AG20443 (cell line): ENCODE data around the gene PDGFRB.

Experiments used
- DNase-seq: peaks from one replicate; pipeline ENCODE4 v3.0.0; 2012; ENCODE audit warnings: low spot score, mixed read lengths

PDGFRB gene

GRCh38 chr5:150155258-150156026, at the start of gene PDGFRB:
Gene PDGFRB (minus strand): TSS chr5:150155845. CDS start chr5:150137047, 18,798 bp downstream.
- DNase-seq, result peak; percentile 92

- DNase-seq, result no peak
Observed at GRCh38 chr5:150204590-150204960, 48.9 kb upstream of the PDGFRB start.

DNA sequence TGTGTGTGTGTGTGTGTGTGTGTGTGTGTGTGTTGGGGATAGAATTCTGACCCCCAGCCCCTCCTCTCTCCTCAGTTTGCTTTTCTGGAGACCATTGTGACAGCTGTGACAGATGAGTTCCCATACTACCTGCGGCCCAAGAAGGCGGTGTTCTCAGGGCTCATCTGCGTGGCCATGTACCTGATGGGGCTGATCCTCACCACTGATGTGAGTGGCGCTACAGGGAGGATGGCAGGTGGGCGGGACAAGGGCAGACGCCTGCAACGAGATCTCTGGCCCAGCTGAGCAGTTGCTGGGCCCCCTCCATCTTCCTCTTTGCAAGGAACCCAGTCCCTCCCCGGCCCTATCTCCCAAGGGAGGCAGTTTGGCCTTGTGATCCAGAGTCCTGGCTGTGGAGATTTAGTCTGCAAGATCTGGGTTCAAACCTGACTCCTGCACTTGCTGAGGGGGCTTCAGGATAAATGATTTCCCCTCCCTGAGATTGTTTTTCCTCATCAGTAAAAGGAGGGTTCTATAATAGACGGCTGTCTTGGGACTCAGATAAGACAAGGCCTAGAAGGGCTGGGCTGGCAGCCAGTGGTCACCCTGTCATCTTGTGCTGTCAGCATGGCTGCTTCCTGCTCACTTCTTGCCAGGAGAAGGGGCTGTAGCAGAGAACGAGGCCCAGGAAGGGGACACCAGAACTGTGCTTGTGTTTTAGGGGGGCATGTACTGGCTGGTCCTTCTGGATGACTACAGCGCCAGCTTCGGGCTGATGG, 48.4 kb upstream of the PDGFRB start:
- DNase-seq, result no peak

GRCh38 chr5:150202501-150202900, 46.9 kb upstream of the PDGFRB start:
- DNase-seq, result no peak

DNA sequence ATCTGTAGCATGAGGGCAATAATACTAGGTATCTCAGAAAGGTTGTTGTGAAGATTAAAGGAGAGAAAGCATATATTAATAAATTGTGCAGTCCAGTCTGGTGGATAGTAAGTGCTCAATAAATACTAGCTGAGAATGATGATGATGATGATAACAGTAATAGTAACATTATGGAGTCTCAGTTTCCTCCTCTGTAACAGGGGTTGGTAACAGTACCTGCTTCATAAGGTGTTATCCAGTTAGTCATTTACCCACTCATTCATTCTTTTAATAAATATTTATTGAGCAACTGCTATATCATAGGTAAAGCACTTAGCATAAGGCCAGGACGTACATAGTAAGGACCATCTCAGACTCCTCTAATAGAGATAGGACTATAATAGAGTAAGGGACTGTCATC, 41.8 kb upstream of the PDGFRB start:
- no peak for DNase-seq

DNA sequence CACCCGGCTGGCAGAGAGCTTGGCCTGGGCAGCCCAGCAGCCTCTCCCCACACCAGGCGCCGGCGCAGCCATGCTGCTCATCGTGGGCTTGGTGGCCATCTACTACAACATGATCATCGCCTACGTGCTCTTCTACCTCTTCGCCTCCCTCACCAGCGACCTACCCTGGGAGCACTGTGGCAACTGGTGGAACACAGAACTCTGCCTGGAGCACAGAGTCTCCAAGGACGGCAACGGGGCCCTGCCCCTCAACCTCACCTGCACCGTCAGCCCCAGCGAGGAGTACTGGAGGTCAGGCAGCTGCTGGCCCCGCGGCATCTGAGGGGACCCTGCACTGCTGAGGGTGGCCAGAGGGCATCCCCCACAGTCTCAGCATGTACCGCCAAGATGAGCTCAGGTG, 41.3 kb upstream of the PDGFRB start:
- no peak for DNase-seq

- no peak for DNase-seq
Observed at GRCh38 chr5:150196514-150196913, 40.9 kb upstream of the PDGFRB start.

GRCh38 chr5:150195736-150196485, 40.3 kb upstream of the PDGFRB start:
- DNase-seq, result no peak

DNA sequence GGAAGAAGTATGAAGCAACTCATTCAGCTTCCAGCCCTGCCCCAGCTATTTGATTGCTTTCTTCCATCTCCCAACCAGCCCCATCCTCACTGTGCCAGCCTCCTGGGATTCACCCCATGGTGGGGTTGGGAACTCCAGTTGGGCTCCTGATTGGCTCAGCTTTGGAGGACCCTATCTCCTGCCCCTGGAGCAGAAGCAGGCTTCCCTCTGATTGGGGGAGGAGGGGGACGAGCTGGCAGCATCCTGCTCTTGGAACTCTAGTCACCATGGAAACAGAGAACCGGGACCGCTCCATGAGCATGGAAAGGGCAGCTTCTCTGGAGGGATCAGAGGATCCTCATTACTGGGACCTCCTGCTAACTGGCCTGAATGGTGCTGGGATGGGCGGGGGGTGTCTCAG, 36.8 kb upstream of the PDGFRB start:
- DNase-seq, result no peak

- DNase-seq, result no peak
Observed at GRCh38 chr5:150190987-150191386, 35.3 kb upstream of the PDGFRB start.

DNA sequence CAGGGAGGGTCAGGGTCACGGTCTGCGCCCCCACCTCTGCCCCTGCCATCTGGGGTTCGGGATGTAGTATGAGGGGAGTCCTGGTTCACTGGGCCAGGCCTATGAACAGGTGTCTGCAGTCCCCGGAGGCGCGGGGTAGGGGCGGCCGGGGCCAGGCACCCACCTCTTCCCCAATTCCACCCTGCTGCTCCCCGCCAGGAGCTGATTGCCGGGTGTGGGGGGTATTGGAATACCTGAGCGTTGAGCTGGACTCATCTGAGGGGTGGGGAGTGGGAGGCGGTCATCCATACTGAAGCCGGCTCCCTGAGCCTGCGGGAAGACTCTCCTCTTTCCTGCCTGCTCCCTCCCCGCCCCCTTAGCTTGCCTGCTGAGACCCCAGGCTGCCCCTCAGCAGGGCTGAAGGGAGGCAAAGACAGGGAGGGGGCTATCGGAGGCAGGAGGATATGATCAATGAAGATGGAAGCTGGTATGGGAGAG, 34.9 kb upstream of the PDGFRB start:
- DNase-seq, result no peak

GRCh38 chr5:150189728-150190502, 34.3 kb upstream of the PDGFRB start, which contains the start of gene SLC6A7:
Gene SLC6A7 (plus strand): TSS chr5:150190062. CDS start chr5:150190328, 266 bp downstream.
- peak; percentile 43 for DNase-seq

DNA sequence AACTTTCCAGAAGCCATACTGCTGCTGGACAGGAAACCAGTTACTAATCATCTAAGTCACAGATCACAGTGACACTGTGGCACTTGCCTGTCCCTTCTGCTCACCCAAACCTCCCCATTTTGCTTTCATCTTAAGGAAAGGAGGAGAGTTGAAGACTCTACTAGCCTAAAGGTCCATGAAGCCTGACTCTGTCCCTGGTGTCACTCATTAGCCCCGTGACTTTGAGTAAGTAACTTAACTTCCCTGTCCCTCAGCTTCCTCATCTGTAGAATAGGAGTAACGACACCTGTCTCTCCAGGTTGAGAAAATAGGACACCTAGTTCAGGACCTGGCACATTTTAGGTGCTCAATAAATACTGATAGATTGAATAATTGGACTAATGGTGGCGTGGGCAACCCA, 33.7 kb upstream of the PDGFRB start:
- DNase-seq, result no peak

DNA sequence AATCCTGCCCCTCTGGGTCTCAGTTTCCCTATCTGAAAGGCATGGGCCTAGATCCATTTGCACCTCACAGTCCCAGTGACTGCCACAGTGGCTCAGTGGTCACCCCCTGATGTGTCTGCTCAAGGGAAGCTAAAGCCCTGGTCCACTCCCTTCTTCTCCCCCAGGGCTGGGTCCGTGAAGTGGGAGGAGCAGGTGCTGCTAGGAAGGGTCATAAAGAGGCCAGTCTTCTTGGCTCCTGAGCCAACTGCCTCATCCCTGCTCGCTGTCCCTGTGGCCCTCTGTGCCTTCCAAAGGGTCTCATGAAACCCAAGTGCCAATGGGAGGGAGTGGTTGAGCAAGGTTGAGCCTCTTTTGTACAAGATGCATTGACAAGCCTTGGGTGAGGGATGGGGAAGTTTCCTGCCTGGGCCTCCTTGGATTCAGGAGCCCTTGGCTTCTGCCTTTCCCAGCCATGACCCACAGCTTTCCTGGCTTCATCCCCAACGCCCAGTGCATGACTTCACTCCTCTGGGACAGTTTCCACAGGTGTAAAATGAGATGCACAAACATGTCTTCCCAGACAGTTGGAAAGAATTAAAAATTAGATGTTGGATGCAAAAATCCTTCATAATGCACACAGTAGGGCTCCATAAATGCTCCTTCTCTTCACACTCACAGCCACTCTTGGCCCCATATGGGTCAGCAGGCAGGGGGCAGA, 32.6 kb upstream of the PDGFRB start:
- no peak for DNase-seq

- no peak for DNase-seq
Observed at GRCh38 chr5:150186897-150187296, 31.3 kb upstream of the PDGFRB start.

DNA sequence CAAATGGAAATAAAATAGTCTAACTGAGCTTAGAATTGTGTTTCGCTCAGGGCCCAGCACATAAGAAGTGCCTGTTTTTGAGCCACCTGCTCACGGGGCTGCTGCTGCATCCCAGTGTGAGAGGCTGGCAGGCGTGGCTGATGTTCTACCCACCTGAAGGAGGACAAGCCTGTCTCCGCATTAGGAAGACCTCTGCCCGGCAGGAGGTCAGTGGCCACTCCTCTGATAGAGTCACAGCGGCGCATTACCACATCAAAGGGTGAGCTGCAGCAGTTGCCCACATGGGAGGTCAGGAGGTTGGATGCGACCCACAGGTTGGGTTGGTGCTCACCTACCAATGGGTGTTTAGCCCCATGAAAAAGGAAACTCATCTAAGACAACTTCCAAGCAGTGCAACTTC, 30.5 kb upstream of the PDGFRB start:
- no peak for DNase-seq

DNA sequence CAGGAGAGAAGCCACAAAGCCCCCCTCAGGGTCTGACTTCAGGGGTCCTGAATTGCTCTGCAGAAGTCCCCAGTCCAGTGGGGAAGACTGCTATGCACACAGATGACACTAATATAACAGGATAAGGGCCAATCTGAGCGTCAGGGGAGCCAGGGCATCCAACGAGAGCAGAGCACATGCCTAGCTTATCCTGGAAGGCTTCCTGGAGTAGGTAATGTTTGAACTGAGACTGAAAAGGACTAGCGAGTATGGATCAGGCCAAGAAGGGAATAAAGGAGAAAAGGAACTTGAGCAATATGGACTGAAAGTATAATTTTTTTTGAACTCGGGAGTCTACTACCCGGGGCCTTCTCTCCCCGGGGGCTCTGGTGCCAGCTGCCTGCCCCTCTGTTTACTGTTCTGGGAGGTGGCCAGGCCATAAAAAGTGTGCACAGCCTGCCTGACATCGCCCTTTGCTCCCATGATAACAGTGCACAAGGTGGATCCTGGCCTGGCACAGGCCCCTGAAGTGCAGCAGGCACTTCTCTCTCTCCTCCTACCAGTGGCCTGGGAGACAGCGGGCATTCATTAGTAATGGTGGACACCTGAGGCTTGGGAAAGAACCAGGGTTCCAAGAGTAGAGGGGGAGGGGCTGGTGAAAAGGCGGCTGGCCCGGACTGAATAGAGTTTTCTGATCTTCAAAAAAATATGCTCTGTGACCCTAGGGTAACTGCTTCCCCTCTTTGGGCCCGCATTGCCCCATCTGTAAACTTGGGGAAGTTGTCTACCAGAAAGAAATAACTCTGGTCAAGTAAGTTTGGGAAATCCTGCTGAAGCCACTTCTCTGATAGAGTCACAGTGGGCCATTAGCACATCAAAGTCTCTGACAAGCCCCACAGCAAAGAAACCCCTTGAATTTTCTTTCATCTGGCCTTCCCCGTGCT, 29.6 kb upstream of the PDGFRB start:
- DNase-seq, result no peak

GRCh38 chr5:150184006-150184405, 28.4 kb upstream of the PDGFRB start:
- DNase-seq, result no peak

GRCh38 chr5:150183436-150183835, 27.8 kb upstream of the PDGFRB start:
- DNase-seq, result no peak

GRCh38 chr5:150182774-150183173, 27.1 kb upstream of the PDGFRB start:
- DNase-seq, result no peak
